ENCODE results near the gene GPRC5B. TPM values are rescaled to one million over a fixed set of nuclear protein-coding genes. Genes with fewer than 3 reads are reported as not detected.

GPRC5B gene
- total and polyA plus RNA-seq, 4 donors = 6.8 to 21.2 (median 9.5) TPM

DNA sequence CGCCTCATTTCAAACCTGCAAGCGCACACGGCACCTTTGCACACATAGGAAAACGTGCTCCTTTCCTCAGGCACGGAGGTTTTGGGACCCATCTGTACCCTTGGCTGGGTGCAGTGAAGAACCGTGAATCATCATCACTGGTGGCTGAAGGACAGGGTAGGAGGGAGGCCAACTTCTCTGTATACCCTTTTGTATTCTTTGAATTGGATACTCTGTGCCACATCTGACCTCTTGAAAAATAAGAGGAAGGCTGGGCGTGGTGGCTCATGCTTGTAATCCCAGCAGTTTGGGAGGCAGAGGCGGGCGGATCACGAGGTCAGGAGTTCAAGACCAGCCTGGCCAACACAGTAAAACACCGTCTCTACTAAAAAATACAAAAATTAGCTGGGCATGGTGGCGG is 11.7 kb downstream of the GPRC5B start:
- H3K4me1 ChIP-seq (ENCODE audit: control insufficient read depth in 5 of 5, insufficient read depth in 5 of 5, low read length in 5 of 5) = peaks cover 0 to 18% (median 0%) of the 10 kb centered on the region in 5 donors
- no peak overlapping the region for H3K9ac ChIP-seq (ENCODE audit: insufficient read depth in 1 of 2, low read length in 2 of 2)
- peaks cover 0 to 6% (median 0%) of the 10 kb centered on the region in 4 donors for H3K9me3 ChIP-seq (ENCODE audit: control insufficient read depth in 4 of 4, insufficient read depth in 3 of 4, low read length in 3 of 4)
- 85 to 93% methylated on average over 12 of the region's 12 CpGs for WGBS, 2 donors
- DNase-seq = no peak
- H3K4me3 ChIP-seq = no peak overlapping the region
- H3K27me3 ChIP-seq (ENCODE audit: control insufficient read depth in 3 of 3, insufficient read depth in 3 of 3, low read length in 2 of 3) = no peaks in the 10 kb centered on the region
- peaks cover 3 to 16% (median 6%) of the 10 kb centered on the region in 4 donors for H3K36me3 ChIP-seq (ENCODE audit: control insufficient read depth in 4 of 4, insufficient read depth in 4 of 4, low read length in 4 of 4)
- ATAC-seq (ENCODE audit: insufficient read depth, low FRiP score) = no peak
- no peak overlapping the region for H3K27ac ChIP-seq (ENCODE audit: low read depth in 1 of 2, low read length in 1 of 2)
- TF ChIP-seq, protein P1, sequence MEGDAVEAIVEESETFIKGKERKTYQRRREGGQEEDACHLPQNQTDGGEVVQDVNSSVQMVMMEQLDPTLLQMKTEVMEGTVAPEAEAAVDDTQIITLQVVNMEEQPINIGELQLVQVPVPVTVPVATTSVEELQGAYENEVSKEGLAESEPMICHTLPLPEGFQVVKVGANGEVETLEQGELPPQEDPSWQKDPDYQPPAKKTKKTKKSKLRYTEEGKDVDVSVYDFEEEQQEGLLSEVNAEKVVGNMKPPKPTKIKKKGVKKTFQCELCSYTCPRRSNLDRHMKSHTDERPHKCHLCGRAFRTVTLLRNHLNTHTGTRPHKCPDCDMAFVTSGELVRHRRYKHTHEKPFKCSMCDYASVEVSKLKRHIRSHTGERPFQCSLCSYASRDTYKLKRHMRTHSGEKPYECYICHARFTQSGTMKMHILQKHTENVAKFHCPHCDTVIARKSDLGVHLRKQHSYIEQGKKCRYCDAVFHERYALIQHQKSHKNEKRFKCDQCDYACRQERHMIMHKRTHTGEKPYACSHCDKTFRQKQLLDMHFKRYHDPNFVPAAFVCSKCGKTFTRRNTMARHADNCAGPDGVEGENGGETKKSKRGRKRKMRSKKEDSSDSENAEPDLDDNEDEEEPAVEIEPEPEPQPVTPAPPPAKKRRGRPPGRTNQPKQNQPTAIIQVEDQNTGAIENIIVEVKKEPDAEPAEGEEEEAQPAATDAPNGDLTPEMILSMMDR (IDR thresholded peaks at IDR 0.05; ENCODE audit: control extremely low read depth, extremely low read depth) = no peak

DNA sequence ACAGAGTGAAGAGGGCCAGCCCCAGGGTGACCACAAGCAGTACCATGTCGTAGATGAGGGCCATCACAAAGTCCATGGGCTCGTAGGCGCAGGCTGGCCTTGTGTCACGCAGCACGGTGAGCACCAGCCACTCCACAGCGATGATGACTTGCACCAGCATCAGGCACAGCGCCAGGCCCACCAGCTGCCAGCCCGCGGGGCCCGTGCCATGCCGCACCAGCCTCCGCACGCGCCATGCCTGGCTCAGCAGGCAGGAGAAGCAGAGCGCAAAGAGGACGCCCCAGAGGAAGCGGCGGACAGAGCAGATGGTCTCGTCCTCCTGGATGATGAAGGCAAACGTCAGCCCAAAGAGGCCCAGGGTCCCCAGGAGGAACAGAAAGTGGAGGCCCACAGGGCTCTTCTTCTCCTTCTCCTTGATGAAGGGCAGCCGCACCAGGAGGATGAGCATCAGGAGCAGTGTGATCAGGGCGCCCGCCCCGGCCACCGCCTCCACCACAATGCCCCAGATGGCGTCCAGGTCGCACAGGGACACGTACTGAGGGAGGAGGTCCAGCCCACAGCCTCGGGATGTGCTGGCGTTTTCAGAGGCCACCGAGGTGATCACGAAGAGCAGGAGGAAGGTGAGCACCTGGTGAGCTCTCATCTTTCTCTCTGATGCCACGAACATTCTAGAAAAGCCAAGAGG is 12.3 kb downstream of the GPRC5B start:
- ATAC-seq (ENCODE audit: insufficient read depth, low FRiP score) (no peak), DNase-seq (no peak)
- peaks cover 3 to 16% (median 8%) of the 10 kb centered on the region in 4 donors for H3K36me3 ChIP-seq (ENCODE audit: control insufficient read depth in 4 of 4, insufficient read depth in 4 of 4, low read length in 4 of 4)
- peaks cover 0 to 14% (median 0%) of the 10 kb centered on the region in 5 donors for H3K4me1 ChIP-seq (ENCODE audit: control insufficient read depth in 5 of 5, insufficient read depth in 5 of 5, low read length in 5 of 5)
- no peaks in the 10 kb centered on the region for H3K27me3 ChIP-seq (ENCODE audit: control insufficient read depth in 3 of 3, insufficient read depth in 3 of 3, low read length in 2 of 3)
- H3K9me3 ChIP-seq (ENCODE audit: control insufficient read depth in 4 of 4, insufficient read depth in 3 of 4, low read length in 3 of 4) = peaks cover 0 to 6% (median 0%) of the 10 kb centered on the region in 4 donors
- H3K4me3 ChIP-seq = no peak overlapping the region
- 94 to 96% methylated on average over 33 of the region's 33 CpGs for WGBS, 2 donors
- TF ChIP-seq, protein P1 (IDR thresholded peaks at IDR 0.05; ENCODE audit: control extremely low read depth, extremely low read depth) = no peak
- no peak overlapping the region for H3K9ac ChIP-seq (ENCODE audit: insufficient read depth in 1 of 2, low read length in 2 of 2)
- no peak overlapping the region for H3K27ac ChIP-seq (ENCODE audit: low read depth in 1 of 2, low read length in 1 of 2)

DNA sequence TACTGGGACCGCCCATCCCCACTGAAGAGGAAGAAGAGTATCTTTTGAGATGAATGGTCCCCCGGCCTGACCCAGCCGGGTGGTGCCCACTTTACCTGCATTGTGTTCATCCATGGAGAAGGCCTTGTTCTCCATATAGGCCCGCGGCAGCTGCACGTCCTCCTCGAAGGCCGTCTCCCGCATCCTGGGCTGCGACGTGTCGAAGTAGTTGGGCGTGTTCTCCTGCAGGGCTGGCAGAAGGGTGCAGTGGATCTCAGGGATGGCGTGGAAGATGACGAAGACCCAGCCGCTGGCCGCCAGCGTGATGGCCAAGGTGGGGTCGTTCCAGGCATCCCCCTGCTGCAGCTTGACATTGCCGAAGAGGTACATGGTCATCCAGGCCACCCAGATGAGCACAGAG is 12.9 kb downstream of the GPRC5B start:
- DNase-seq (no peak), ATAC-seq (ENCODE audit: insufficient read depth, low FRiP score) (no peak)
- H3K4me1 ChIP-seq (ENCODE audit: control insufficient read depth in 5 of 5, insufficient read depth in 5 of 5, low read length in 5 of 5) = peaks cover 0 to 12% (median 0%) of the 10 kb centered on the region in 5 donors
- WGBS, 2 donors = 96 to 97% methylated on average over 20 of the region's 20 CpGs
- H3K27ac ChIP-seq (ENCODE audit: low read depth in 1 of 2, low read length in 1 of 2) = no peak overlapping the region
- peaks cover 0 to 6% (median 0%) of the 10 kb centered on the region in 4 donors for H3K9me3 ChIP-seq (ENCODE audit: control insufficient read depth in 4 of 4, insufficient read depth in 3 of 4, low read length in 3 of 4)
- no peak overlapping the region for H3K4me3 ChIP-seq
- peaks cover 3 to 16% (median 8%) of the 10 kb centered on the region in 4 donors for H3K36me3 ChIP-seq (ENCODE audit: control insufficient read depth in 4 of 4, insufficient read depth in 4 of 4, low read length in 4 of 4)
- TF ChIP-seq, protein P1 (IDR thresholded peaks at IDR 0.05; ENCODE audit: control extremely low read depth, extremely low read depth) = no peak
- no peak overlapping the region for H3K9ac ChIP-seq (ENCODE audit: insufficient read depth in 1 of 2, low read length in 2 of 2)
- no peaks in the 10 kb centered on the region for H3K27me3 ChIP-seq (ENCODE audit: control insufficient read depth in 3 of 3, insufficient read depth in 3 of 3, low read length in 2 of 3)

All from lung (tissue), 12 donors.